Measurements from ENCODE around the gene DAGLA.

DNA sequence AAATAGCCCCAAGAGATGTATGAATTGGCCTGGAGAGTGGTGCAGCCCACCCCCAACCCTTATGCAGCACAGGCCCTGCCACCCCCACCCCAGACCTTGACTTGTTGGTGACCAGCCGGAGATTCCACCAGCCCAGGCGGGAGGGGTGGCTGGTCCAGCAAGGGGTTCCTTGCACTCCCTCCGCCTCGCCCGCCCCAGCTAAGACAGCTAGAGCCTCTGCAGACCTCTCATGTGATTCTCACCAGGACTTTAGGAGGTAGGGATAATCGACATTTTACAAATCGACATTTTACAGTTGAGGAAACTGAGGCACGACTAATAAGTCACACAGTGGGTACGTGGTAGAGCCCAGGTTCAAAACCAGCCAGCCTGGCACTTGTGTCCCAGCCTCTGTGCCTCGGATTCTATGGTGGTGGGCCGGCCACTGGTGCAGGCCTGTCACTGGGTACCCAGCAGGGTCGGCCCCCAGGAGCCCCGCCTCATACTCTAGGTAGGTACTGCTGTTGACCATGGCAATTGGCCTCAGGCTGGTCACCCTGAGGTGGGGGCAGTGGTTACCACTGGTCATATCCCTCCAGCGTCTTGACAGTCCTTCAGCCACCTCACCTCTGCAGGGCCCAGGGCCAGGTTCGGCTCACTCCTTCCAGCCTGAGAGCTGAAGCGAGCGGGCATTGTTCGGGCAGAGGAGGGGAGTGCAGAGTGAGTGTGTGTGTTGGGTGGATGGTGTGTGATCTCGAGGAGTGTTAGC lies 37.3 kb downstream of the DAGLA start:
- TF ChIP-seq POLR2A (IDR thresholded peaks at IDR 0.05; ENCODE audit: low read depth, low read length) (no peak), TAF1 (IDR thresholded peaks at IDR 0.05; ENCODE audit: low read depth, low read length) (no peak), POLR2AphosphoS5 (IDR thresholded peaks at IDR 0.05; ENCODE audit: low read depth, low read length) (no peak)
